ENCODE results near the gene ZNF821. TPM values are rescaled to one million over a fixed set of nuclear protein-coding genes. Genes with fewer than 3 reads are reported as not detected.

ZNF821 gene
- total and polyA plus RNA-seq, 2 of the 8 experiments (the other 6 are each of a cell fraction or from before 2014, with no cell fraction given) = 9.5 to 14.1 TPM

DNA sequence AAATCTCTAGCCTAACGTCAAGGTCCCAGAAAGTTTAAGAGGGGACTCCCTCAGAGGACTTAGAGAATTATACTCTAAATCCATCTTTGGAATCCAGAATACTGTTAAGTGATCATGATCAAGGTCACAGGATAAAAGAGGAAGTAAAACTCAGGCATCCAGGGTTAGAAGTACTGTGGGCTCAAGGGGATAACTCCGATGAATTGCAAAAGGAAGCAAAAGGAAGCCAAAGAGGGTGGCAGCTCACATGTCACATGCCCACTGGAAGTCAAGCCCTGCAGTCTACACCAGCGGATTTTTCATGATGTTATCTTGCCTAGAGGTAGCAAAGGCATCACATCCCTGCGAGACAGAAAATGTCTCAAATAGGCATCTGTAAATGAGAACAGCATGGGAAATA, 3.8 kb downstream of the ZNF821 start (continued):
- no peak for TF ChIP-seq GABPA (IDR thresholded peaks at IDR 0.05; ENCODE audit: borderline replicate concordance, insufficient read depth, low read length)
- TF ChIP-seq KDM4A (IDR thresholded peaks at IDR 0.05; ENCODE audit: low read depth, low read length, severe bottlenecking) = no peak
- no peak for TF ChIP-seq EP300 (IDR thresholded peaks at IDR 0.05; ENCODE audit: borderline replicate concordance in 1 of 2, low read depth in 2 of 2, low read length in 2 of 2)
- no peak for TF ChIP-seq YY1 (IDR thresholded peaks at IDR 0.05; ENCODE audit: low read depth, low read length)
